ENCODE data around the gene CEP131. TPM values are rescaled to one million over a fixed set of nuclear protein-coding genes. Genes with fewer than 3 reads are reported as not detected.

CEP131 gene
- polyA plus RNA-seq, 1 donor from 2014 or later = 21.3 TPM

DNA sequence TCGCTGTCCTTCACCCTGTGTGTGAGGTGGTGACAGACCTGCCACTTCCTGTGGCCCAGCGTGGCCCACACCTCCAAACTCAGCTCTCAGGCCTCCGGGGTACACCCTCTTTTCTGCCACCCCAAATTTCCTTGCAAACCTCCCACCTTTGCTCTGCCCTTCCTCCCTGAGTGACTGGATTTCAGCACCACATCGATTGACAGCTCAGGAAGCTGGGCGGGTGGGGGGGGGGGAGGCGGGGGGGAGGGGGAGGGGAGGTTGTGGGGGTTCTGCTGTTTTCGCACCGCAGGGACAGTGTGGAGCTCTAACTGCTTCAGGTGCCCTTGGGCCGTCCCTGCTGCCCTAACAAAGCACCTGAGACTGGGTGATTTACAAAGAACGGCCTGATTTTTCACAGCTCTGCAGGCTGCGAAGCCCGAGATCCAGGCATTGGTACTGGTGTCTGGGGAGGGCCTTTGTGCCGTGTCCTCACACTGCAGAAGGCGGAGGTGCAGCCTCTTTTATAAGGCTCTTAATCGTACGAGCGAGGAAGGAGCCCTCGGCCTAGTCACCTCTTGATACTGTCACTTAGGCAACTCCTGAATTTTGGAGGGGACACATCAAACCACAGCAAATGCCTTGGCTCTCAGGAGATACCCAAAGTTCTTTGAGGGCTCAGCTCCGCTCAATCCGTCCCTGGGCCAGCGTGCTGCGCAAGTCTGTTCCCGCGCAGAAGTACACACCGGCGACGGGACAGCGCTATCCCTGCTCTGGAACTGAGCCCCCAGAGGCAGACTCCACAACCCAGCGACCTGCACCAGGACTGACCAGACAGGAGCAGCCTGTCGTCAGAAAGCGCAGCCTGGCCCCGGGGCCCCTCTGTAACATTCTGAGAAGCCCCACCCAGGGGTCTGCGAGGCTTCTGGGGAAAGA lies 19.9 kb upstream of the CEP131 start:
- H4K20me1 ChIP-seq (ENCODE audit: insufficient read depth) = no peaks in the 10 kb centered on the region
- no peak overlapping the region for H3K27ac ChIP-seq (ENCODE audit: low read length)
- no peak overlapping the region for H2AFZ ChIP-seq (ENCODE audit: low read depth, low read length)
- H3K9ac ChIP-seq (ENCODE audit: low read length) = no peak overlapping the region
- H3K79me2 ChIP-seq (replicated peaks; ENCODE audit: insufficient read depth, low read length) = peaks cover 15% of the 10 kb centered on the region
- H3F3A ChIP-seq (ENCODE audit: insufficient read depth, low read length, poor library complexity, severe bottlenecking) = no peaks in the 10 kb centered on the region
- H3K4me2 ChIP-seq (ENCODE audit: low read length) = no peak overlapping the region
- no peaks in the 10 kb centered on the region for H3K9me2 ChIP-seq (ENCODE audit: insufficient read depth, low read length)
- H3K27me3 ChIP-seq (ENCODE audit: insufficient read depth, low read depth, low read length) = no peaks in the 10 kb centered on the region
- H3K36me3 ChIP-seq (ENCODE audit: insufficient read depth, low read length) = no peaks in the 10 kb centered on the region
- TF ChIP-seq TAF1 (IDR thresholded peaks at IDR 0.05; ENCODE audit: low read depth) = no peak
- no peak for TF ChIP-seq SMC3 (conservative IDR thresholded peaks at IDR 0.05; ENCODE audit: poor library complexity)
- TF ChIP-seq EP300 (conservative IDR thresholded peaks at IDR 0.05; ENCODE audit: poor library complexity, severe bottlenecking) = no peak
- TF ChIP-seq, protein P1, sequence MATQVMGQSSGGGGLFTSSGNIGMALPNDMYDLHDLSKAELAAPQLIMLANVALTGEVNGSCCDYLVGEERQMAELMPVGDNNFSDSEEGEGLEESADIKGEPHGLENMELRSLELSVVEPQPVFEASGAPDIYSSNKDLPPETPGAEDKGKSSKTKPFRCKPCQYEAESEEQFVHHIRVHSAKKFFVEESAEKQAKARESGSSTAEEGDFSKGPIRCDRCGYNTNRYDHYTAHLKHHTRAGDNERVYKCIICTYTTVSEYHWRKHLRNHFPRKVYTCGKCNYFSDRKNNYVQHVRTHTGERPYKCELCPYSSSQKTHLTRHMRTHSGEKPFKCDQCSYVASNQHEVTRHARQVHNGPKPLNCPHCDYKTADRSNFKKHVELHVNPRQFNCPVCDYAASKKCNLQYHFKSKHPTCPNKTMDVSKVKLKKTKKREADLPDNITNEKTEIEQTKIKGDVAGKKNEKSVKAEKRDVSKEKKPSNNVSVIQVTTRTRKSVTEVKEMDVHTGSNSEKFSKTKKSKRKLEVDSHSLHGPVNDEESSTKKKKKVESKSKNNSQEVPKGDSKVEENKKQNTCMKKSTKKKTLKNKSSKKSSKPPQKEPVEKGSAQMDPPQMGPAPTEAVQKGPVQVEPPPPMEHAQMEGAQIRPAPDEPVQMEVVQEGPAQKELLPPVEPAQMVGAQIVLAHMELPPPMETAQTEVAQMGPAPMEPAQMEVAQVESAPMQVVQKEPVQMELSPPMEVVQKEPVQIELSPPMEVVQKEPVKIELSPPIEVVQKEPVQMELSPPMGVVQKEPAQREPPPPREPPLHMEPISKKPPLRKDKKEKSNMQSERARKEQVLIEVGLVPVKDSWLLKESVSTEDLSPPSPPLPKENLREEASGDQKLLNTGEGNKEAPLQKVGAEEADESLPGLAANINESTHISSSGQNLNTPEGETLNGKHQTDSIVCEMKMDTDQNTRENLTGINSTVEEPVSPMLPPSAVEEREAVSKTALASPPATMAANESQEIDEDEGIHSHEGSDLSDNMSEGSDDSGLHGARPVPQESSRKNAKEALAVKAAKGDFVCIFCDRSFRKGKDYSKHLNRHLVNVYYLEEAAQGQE (IDR thresholded peaks at IDR 0.05; ENCODE audit: borderline replicate concordance) = no peak
- no peak for TF ChIP-seq EZH2 (IDR thresholded peaks at IDR 0.05; ENCODE audit: borderline replicate concordance, insufficient read depth, low read length, poor library complexity, severe bottlenecking)
- TF ChIP-seq MXI1 (conservative IDR thresholded peaks at IDR 0.05; ENCODE audit: poor library complexity, severe bottlenecking) = no peak
- TF ChIP-seq POLR2AphosphoS5 (IDR thresholded peaks at IDR 0.05) = no peak
- TF ChIP-seq, protein P2, sequence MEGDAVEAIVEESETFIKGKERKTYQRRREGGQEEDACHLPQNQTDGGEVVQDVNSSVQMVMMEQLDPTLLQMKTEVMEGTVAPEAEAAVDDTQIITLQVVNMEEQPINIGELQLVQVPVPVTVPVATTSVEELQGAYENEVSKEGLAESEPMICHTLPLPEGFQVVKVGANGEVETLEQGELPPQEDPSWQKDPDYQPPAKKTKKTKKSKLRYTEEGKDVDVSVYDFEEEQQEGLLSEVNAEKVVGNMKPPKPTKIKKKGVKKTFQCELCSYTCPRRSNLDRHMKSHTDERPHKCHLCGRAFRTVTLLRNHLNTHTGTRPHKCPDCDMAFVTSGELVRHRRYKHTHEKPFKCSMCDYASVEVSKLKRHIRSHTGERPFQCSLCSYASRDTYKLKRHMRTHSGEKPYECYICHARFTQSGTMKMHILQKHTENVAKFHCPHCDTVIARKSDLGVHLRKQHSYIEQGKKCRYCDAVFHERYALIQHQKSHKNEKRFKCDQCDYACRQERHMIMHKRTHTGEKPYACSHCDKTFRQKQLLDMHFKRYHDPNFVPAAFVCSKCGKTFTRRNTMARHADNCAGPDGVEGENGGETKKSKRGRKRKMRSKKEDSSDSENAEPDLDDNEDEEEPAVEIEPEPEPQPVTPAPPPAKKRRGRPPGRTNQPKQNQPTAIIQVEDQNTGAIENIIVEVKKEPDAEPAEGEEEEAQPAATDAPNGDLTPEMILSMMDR (IDR thresholded peaks at IDR 0.05; ENCODE audit: poor library complexity, severe bottlenecking) = no peak
- TF ChIP-seq RAD21 (conservative IDR thresholded peaks at IDR 0.05) = no peak
- H3K4me3 ChIP-seq (ENCODE audit: low read length) = no peak overlapping the region
- no peaks in the 10 kb centered on the region for H3K9me3 ChIP-seq (ENCODE audit: low read length)

DNA sequence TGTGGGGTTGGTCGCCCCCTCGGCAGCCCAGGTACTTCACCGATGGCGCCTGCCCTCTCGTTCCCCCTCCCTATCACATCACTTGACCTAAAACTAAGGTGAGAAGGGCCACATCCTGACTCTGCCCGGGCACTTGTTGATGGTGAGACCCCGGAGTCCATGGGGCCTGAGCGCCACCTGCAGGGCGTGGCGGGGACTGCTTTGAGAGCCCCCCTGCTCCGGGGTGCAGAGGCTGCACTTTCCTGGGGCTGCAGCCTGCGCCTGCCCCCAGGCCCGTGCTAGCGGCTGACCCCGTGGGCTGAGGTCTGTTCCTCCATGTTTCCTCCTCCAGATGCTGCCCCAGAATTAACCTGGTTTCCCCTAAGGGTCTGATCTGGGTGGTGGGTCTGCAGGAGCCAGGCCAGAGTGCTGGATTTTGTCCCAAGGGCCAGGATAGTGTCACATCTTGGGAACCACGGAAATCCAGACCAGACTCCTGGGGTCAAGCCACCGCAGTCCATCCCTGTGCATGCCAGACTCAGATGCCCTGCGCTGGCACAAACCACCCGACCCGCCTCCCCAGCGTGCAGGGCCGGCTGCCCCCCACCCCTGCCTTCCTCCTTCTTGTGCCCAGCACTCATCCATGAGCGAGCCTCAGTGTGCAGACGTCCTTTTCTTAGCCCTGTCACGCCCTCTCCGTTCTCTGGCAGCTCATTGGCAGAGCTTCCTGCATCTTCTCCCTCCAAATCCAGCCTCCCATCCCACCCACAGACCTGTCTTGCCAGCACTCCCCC lies 19.1 kb upstream of the CEP131 start:
- Histone ChIP-seq H3K27me3 (ENCODE audit: insufficient read depth, low read depth, low read length) (no peaks in the 10 kb centered on the region), H3K36me3 (ENCODE audit: insufficient read depth, low read length) (no peaks in the 10 kb centered on the region), H3K4me2 (ENCODE audit: low read length) (no peak overlapping the region), H3K4me3 (ENCODE audit: low read length) (no peak overlapping the region), H2AFZ (ENCODE audit: low read depth, low read length) (no peak overlapping the region), H3K27ac (ENCODE audit: low read length) (no peak overlapping the region), H3K79me2 (replicated peaks; ENCODE audit: insufficient read depth, low read length) (peaks cover 19% of the 10 kb centered on the region), H3K9ac (ENCODE audit: low read length) (no peak overlapping the region), H3K9me3 (ENCODE audit: low read length) (no peaks in the 10 kb centered on the region), H3K9me2 (ENCODE audit: insufficient read depth, low read length) (no peaks in the 10 kb centered on the region), H4K20me1 (ENCODE audit: insufficient read depth) (no peaks in the 10 kb centered on the region), H3F3A (ENCODE audit: insufficient read depth, low read length, poor library complexity, severe bottlenecking) (no peaks in the 10 kb centered on the region)
- no peak for TF ChIP-seq MXI1 (conservative IDR thresholded peaks at IDR 0.05; ENCODE audit: poor library complexity, severe bottlenecking)
- no peak for TF ChIP-seq EP300 (conservative IDR thresholded peaks at IDR 0.05; ENCODE audit: poor library complexity, severe bottlenecking)
- no peak for TF ChIP-seq TAF1 (IDR thresholded peaks at IDR 0.05; ENCODE audit: low read depth)
- TF ChIP-seq, protein P2 (IDR thresholded peaks at IDR 0.05; ENCODE audit: poor library complexity, severe bottlenecking) = peak; percentile 74
- TF ChIP-seq POLR2AphosphoS5 (IDR thresholded peaks at IDR 0.05) = no peak
- TF ChIP-seq, protein P1 (IDR thresholded peaks at IDR 0.05; ENCODE audit: borderline replicate concordance) = no peak
- TF ChIP-seq SMC3 (conservative IDR thresholded peaks at IDR 0.05; ENCODE audit: poor library complexity) = peak; percentile 69
- TF ChIP-seq RAD21 (conservative IDR thresholded peaks at IDR 0.05) = peak; percentile 73
- TF ChIP-seq EZH2 (IDR thresholded peaks at IDR 0.05; ENCODE audit: borderline replicate concordance, insufficient read depth, low read length, poor library complexity, severe bottlenecking) = no peak
